Upper lobe of left lung (tissue), 4 donors: ENCODE results near the gene ZSCAN5B.

ENCODE experiments used
- EP300 ChIP-seq, 4 donors: sonication (generic); formaldehyde crosslinking; IDR thresholded peaks; one replicate each; pipeline ENCODE4 v1.5.1; 2017; ENCODE audit warnings: antibody characterized with exemption in 4 of 4, control low read depth in 2 of 4
- POLR2A ChIP-seq, 4 donors: fragments of 450-650 bp; IDR thresholded peaks; one replicate each; pipeline ENCODE4 v1.5.1; 2016 to 2017; ENCODE audit warnings: antibody characterized with exemption in 4 of 4, mild to moderate bottlenecking in 2 of 4
- TF ChIP-seq, protein P1 (sequence below), 6 experiments: fragments of 450-650 bp in 4 of 6; fragments of 200-600 bp in 2 of 6; sonication (generic) in 2 of 6; IDR thresholded peaks; one replicate each; pipeline ENCODE4 v1.5.1; 2016 to 2019; ENCODE audit warnings: antibody characterized with exemption in 6 of 6

DNA sequence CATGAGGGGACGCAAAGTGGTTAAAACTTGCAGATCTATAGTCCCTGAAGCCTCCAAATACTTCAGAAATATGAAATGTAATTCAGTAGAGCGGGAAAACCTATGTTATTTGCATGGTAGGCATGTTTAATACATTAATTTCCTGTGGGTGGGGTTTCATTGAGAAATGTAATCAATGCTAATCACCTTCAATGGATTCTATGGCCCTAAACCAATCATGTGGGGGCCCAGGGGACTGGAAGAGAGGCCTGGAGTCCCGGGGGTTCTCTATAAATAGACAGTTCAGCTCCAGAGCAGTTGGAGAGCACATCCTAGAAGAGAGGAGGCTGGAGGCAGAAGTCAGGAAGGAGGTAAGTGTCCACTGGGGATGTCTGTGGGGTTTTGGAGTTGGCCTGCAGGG lies 4.4 kb upstream of the ZSCAN5B start, which contains the start of gene ZSCAN5C:
- TF ChIP-seq EP300 (IDR thresholded peaks at IDR 0.05) (no peak), POLR2A (IDR thresholded peaks at IDR 0.05) (no peak)
- TF ChIP-seq, protein P1, sequence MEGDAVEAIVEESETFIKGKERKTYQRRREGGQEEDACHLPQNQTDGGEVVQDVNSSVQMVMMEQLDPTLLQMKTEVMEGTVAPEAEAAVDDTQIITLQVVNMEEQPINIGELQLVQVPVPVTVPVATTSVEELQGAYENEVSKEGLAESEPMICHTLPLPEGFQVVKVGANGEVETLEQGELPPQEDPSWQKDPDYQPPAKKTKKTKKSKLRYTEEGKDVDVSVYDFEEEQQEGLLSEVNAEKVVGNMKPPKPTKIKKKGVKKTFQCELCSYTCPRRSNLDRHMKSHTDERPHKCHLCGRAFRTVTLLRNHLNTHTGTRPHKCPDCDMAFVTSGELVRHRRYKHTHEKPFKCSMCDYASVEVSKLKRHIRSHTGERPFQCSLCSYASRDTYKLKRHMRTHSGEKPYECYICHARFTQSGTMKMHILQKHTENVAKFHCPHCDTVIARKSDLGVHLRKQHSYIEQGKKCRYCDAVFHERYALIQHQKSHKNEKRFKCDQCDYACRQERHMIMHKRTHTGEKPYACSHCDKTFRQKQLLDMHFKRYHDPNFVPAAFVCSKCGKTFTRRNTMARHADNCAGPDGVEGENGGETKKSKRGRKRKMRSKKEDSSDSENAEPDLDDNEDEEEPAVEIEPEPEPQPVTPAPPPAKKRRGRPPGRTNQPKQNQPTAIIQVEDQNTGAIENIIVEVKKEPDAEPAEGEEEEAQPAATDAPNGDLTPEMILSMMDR (IDR thresholded peaks at IDR 0.05): no peak
